ENCODE measurements around the gene SLC23A2. TPM values are rescaled to one million over a fixed set of nuclear protein-coding genes. Genes with fewer than 3 reads are reported as not detected.

The SLC23A2 gene
- total and polyA plus RNA-seq, 4 donors = 9.1 to 48.4 (median 14.7) TPM

DNA sequence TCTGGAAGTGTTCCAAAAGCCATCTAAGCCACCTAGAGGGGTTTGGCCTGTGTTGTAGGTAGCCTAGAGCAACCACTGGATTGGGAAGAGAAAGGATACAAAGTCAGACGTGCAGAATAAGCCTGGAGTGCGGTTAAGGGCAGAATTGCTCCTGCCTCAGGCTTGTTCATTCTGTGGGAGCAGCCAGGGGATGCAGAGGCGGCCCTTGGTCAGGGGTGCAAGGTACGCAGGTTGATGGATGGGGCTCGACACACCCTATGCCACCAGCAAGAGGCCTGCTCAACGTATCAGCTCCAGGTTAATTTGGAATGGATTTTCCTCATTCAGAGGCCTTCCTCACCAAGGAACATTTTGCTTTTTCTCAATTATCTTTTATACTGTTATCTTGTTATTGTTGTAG is 129.8 kb downstream of the SLC23A2 start:
- H3K9ac ChIP-seq (ENCODE audit: low read depth in 1 of 2, low read length in 2 of 2) = no peak overlapping the region
- peaks cover 0 to 6% (median 3%) of the 10 kb centered on the region in 4 donors for H3K4me1 ChIP-seq (ENCODE audit: control insufficient read depth in 4 of 4, insufficient read depth in 4 of 4, low read length in 3 of 4)
- peaks cover 15 to 62% (median 50%) of the 10 kb centered on the region in 4 donors for H3K36me3 ChIP-seq (ENCODE audit: control insufficient read depth in 4 of 4, insufficient read depth in 3 of 4, low read depth in 1 of 4, low read length in 3 of 4)
- H3K27ac ChIP-seq (ENCODE audit: low read depth in 1 of 2, low read length in 2 of 2) = no peak overlapping the region
- no peaks in the 10 kb centered on the region for H3K27me3 ChIP-seq (ENCODE audit: control insufficient read depth in 4 of 4, insufficient read depth in 4 of 4, low read length in 3 of 4)
- TF ChIP-seq JUND (IDR thresholded peaks at IDR 0.05) = no peak
- no peak for TF ChIP-seq RAD21 (IDR thresholded peaks at IDR 0.05)
- no peak for TF ChIP-seq SP1 (IDR thresholded peaks at IDR 0.05)
- TF ChIP-seq, protein P1, sequence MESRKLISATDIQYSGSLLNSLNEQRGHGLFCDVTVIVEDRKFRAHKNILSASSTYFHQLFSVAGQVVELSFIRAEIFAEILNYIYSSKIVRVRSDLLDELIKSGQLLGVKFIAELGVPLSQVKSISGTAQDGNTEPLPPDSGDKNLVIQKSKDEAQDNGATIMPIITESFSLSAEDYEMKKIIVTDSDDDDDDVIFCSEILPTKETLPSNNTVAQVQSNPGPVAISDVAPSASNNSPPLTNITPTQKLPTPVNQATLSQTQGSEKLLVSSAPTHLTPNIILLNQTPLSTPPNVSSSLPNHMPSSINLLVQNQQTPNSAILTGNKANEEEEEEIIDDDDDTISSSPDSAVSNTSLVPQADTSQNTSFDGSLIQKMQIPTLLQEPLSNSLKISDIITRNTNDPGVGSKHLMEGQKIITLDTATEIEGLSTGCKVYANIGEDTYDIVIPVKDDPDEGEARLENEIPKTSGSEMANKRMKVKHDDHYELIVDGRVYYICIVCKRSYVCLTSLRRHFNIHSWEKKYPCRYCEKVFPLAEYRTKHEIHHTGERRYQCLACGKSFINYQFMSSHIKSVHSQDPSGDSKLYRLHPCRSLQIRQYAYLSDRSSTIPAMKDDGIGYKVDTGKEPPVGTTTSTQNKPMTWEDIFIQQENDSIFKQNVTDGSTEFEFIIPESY (IDR thresholded peaks at IDR 0.05) = no peak
- no peak for TF ChIP-seq HNF4G (IDR thresholded peaks at IDR 0.05)
- no peak for TF ChIP-seq ATF3 (IDR thresholded peaks at IDR 0.05)
- no peak for TF ChIP-seq RXRA (IDR thresholded peaks at IDR 0.05)
- TF ChIP-seq REST (IDR thresholded peaks at IDR 0.05) = no peak
- no peak for TF ChIP-seq HNF4A (conservative IDR thresholded peaks at IDR 0.05)
- TF ChIP-seq NR2F2 (IDR thresholded peaks at IDR 0.05) = no peak
- no peak for TF ChIP-seq FOXA2 (IDR thresholded peaks at IDR 0.05)
- TF ChIP-seq CTCF (IDR thresholded peaks at IDR 0.05; ENCODE audit: low read depth, low read length, missing input control) = no peak
- TF ChIP-seq MAX (IDR thresholded peaks at IDR 0.05) = no peak
- H3K9me3 ChIP-seq (ENCODE audit: control insufficient read depth in 4 of 4, low read length in 3 of 4) = no peaks in the 10 kb centered on the region
- DNase-seq (ENCODE audit: low spot score) = no peak
- no peak overlapping the region for H3K4me3 ChIP-seq (ENCODE audit: low read depth in 1 of 3, low read length in 3 of 3)
- 96% methylated on average over 6 of the region's 6 CpGs for WGBS

DNA sequence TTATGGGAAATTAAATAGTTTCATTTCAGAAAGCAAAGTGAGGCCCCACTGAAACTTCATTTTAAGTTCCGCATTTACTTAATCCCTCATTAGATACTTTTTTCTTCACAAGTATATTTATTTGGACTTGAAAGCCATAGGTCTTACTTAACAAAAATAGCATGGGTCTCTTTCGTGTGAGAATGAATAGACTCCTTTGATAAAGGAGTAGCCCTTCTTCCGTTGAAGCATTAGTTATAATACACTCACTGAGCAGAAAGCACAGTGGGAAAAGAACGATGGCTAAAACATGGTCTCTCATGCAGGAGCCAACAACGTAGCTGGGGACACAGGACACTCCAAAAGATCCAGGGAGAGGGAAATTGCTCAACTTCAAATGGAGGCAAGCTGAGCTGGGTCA is 130.4 kb downstream of the SLC23A2 start:
- 83% methylated on average over 5 of the region's 5 CpGs for WGBS
- H3K9ac ChIP-seq (ENCODE audit: low read depth in 1 of 2, low read length in 2 of 2) = no peak overlapping the region
- TF ChIP-seq SP1 (IDR thresholded peaks at IDR 0.05) (no peak), JUND (IDR thresholded peaks at IDR 0.05) (no peak), CTCF (IDR thresholded peaks at IDR 0.05; ENCODE audit: low read depth, low read length, missing input control) (no peak), REST (IDR thresholded peaks at IDR 0.05) (no peak), TAF1 (conservative IDR thresholded peaks at IDR 0.05) (no peak)
- TF ChIP-seq, protein P1 (IDR thresholded peaks at IDR 0.05) = no peak
- H3K9me3 ChIP-seq (ENCODE audit: control insufficient read depth in 4 of 4, low read length in 3 of 4) = no peaks in the 10 kb centered on the region
- H3K4me1 ChIP-seq (ENCODE audit: control insufficient read depth in 4 of 4, insufficient read depth in 4 of 4, low read length in 3 of 4) = peaks cover 0 to 6% (median 3%) of the 10 kb centered on the region in 4 donors
- DNase-seq (ENCODE audit: low spot score) = no peak
- H3K27ac ChIP-seq (ENCODE audit: low read depth in 1 of 2, low read length in 2 of 2) = no peak overlapping the region
- H3K27me3 ChIP-seq (ENCODE audit: control insufficient read depth in 4 of 4, insufficient read depth in 4 of 4, low read length in 3 of 4) = no peaks in the 10 kb centered on the region
- H3K36me3 ChIP-seq (ENCODE audit: control insufficient read depth in 4 of 4, insufficient read depth in 3 of 4, low read depth in 1 of 4, low read length in 3 of 4) = peaks cover 15 to 63% (median 49%) of the 10 kb centered on the region in 4 donors
- H3K4me3 ChIP-seq (ENCODE audit: low read depth in 1 of 3, low read length in 3 of 3) = no peak overlapping the region

Measured in liver (tissue), 9 donors.